T-helper 2 cell treated with Interferon-gamma antibody and Interleukin-4, amounts not matched to agents 100 ng/mL and 5 ng/mL, for 36 hours (primary cell): ENCODE results near the gene SEMG1. TPM values are rescaled to one million over a fixed set of nuclear protein-coding genes. Genes with fewer than 3 reads are reported as not detected.

Experiments
- intact Hi-C: fragments of 100-400 bp; cut with micrococcal nuclease; formaldehyde crosslinking; loops from one replicate; pipeline ENCODE4 v1.15.1; 2023
- total RNA-seq: library from RNA; stranded (reverse); gene quantifications from 2 replicates; pipeline ENCODE4 v1.2.3, GENCODE V29; 2022

The SEMG1 gene
- total RNA-seq, 1 donor from 2014 or later = not detected

GRCh38 chr20:45221076-45221475, 14.2 kb downstream of the SEMG1 start, which contains the start of gene SEMG2:
Gene SEMG2, plus strand, starts transcription at chr20:45221373. Its CDS starts 17 bp downstream, at chr20:45221390.
- intact Hi-C loops = no loop called here

- intact Hi-C loops = no loop called here
Measured at GRCh38 chr20:45223136-45223535, 16.3 kb downstream of the SEMG1 start.

GRCh38 chr20:45226287-45226686, 19.5 kb downstream of the SEMG1 start:
- intact Hi-C loops = no loop called here

GRCh38 chr20:45229264-45230056, 22.6 kb downstream of the SEMG1 start:
- intact Hi-C loops = no loop called here

- intact Hi-C loops = no loop called here
Measured at GRCh38 chr20:45230631-45231030, 23.8 kb downstream of the SEMG1 start.

GRCh38 chr20:45235995-45236394, 29.2 kb downstream of the SEMG1 start:
- intact Hi-C loops = no loop called here

GRCh38 chr20:45238139-45238538, 31.3 kb downstream of the SEMG1 start:
- intact Hi-C loops = no loop called here

GRCh38 chr20:45246109-45246508, 39.3 kb downstream of the SEMG1 start:
- intact Hi-C loops = no loop called here

- intact Hi-C loops = no loop called here
Measured at GRCh38 chr20:45247865-45248264, 41.0 kb downstream of the SEMG1 start.

GRCh38 chr20:45248609-45249008, 41.8 kb downstream of the SEMG1 start:
- intact Hi-C loops = no loop called here

GRCh38 chr20:45251884-45252560, 45.2 kb downstream of the SEMG1 start:
- intact Hi-C loops = no loop called here

GRCh38 chr20:45253261-45253660, 46.4 kb downstream of the SEMG1 start:
- intact Hi-C loops = no loop called here

- intact Hi-C loops = no loop called here
Measured at GRCh38 chr20:45254383-45255262, 47.8 kb downstream of the SEMG1 start, which contains the start of gene SLPI. Gene SLPI, minus strand, starts transcription at chr20:45254564. Its CDS starts 21 bp downstream, at chr20:45254543.

- intact Hi-C loops = no loop called here
Measured at GRCh38 chr20:45257161-45257560, 50.3 kb downstream of the SEMG1 start.

- intact Hi-C loops = no loop called here
Measured at GRCh38 chr20:45257711-45258110, 50.9 kb downstream of the SEMG1 start.

GRCh38 chr20:45258259-45258658, 51.4 kb downstream of the SEMG1 start:
- intact Hi-C loops = no loop called here

GRCh38 chr20:45258664-45259063, 51.8 kb downstream of the SEMG1 start:
- intact Hi-C loops = no loop called here
